HG03354 (cell line): Measurements from ENCODE around the gene FBXL2.
"Not testable (repeated sequence)": the region's sequence is repeated elsewhere in the genome, so short reads cannot be mapped to it uniquely, and the experiment has no call there.

ENCODE experiments used
- ATAC-seq: cut with Tn5 transposase; IDR thresholded peaks from one replicate; pipeline ENCODE4 v1.9.1; 2021; ENCODE audit warnings: mild to moderate bottlenecking; ENCODE audit not compliant: unreplicated experiment, poor library complexity, severe bottlenecking

The FBXL2 gene

GRCh38 chr3:33377489-33377888 lies 100.2 kb downstream of the FBXL2 start:
- ATAC-seq = no peak

- no peak for ATAC-seq
Observed at GRCh38 chr3:33377931-33378330, 100.7 kb downstream of the FBXL2 start.

GRCh38 chr3:33380653-33381052 lies 103.4 kb downstream of the FBXL2 start:
- no peak for ATAC-seq

GRCh38 chr3:33383951-33384350 lies 106.7 kb downstream of the FBXL2 start:
- no peak for ATAC-seq

GRCh38 chr3:33385423-33385822 lies 108.2 kb downstream of the FBXL2 start:
- ATAC-seq = no peak

- ATAC-seq = no peak
Observed at GRCh38 chr3:33386631-33387030, 109.4 kb downstream of the FBXL2 start.

- ATAC-seq = no peak
Observed at GRCh38 chr3:33388374-33389100, 111.3 kb downstream of the FBXL2 start.

- ATAC-seq = no peak
Observed at GRCh38 chr3:33389908-33390307, 112.7 kb downstream of the FBXL2 start.

GRCh38 chr3:33391255-33391995 lies 114.2 kb downstream of the FBXL2 start:
- ATAC-seq = no peak

GRCh38 chr3:33392144-33392543 lies 114.9 kb downstream of the FBXL2 start:
- no peak for ATAC-seq

- ATAC-seq = no peak
Observed at GRCh38 chr3:33392703-33393125, 115.5 kb downstream of the FBXL2 start.

GRCh38 chr3:33394403-33395054 lies 117.3 kb downstream of the FBXL2 start:
- no peak for ATAC-seq

GRCh38 chr3:33395900-33396299 lies 118.7 kb downstream of the FBXL2 start:
- ATAC-seq = no peak

GRCh38 chr3:33398410-33398809 lies 121.2 kb downstream of the FBXL2 start:
- ATAC-seq = no peak

- no peak for ATAC-seq
Observed at GRCh38 chr3:33401781-33402180, 124.5 kb downstream of the FBXL2 start.

- ATAC-seq = no peak
Observed at GRCh38 chr3:33402936-33403335, 125.7 kb downstream of the FBXL2 start.

GRCh38 chr3:33403756-33404155 lies 126.5 kb downstream of the FBXL2 start:
- ATAC-seq = no peak

- ATAC-seq = not testable (repeated sequence)
Observed at GRCh38 chr3:33410816-33411215, 133.6 kb downstream of the FBXL2 start.

- ATAC-seq = no peak
Observed at GRCh38 chr3:33417066-33417673, 139.9 kb downstream of the FBXL2 start.

GRCh38 chr3:33419948-33420347 lies 142.7 kb downstream of the FBXL2 start:
- no peak for ATAC-seq
